Measurements from ENCODE around the gene PIGP. TPM values are rescaled to one million over a fixed set of nuclear protein-coding genes. Genes with fewer than 3 reads are reported as not detected.

PIGP gene
- total and polyA plus RNA-seq, 9 of the 15 experiments (the other 6 are each of a cell fraction or from before 2014, with no cell fraction given), result 18.3 to 122 (median 35.6) TPM

GRCh38 chr21:37017951-37018679 lies 54.8 kb downstream of the PIGP start (continued):
- no peak for TF ChIP-seq ILK (tag; IDR thresholded peaks at IDR 0.05; ENCODE audit: borderline replicate concordance, low read depth)
- no peak for TF ChIP-seq ADNP (tag; IDR thresholded peaks at IDR 0.05)
- TF ChIP-seq HNRNPUL1 (IDR thresholded peaks at IDR 0.05; ENCODE audit: low read length), result no peak
- no peak for TF ChIP-seq ZNF766 (CRISPR knock-in tag; conservative IDR thresholded peaks at IDR 0.05)
- TF ChIP-seq RBBP5 (IDR thresholded peaks at IDR 0.05; ENCODE audit: borderline replicate concordance, insufficient read depth, low read length, poor library complexity, severe bottlenecking), result no peak
- TF ChIP-seq USF1 (CRISPR knock-in tag; IDR thresholded peaks at IDR 0.05), result no peak
- TF ChIP-seq TAF9B (IDR thresholded peaks at IDR 0.05; ENCODE audit: partially characterized antibody), result no peak
- TF ChIP-seq BRD9 (IDR thresholded peaks at IDR 0.05; ENCODE audit: low read depth, partially characterized antibody), result no peak
- no peak for TF ChIP-seq BRF2 (IDR thresholded peaks at IDR 0.05; ENCODE audit: borderline replicate concordance, insufficient read depth, insufficient read length)
- TF ChIP-seq, protein P1, sequence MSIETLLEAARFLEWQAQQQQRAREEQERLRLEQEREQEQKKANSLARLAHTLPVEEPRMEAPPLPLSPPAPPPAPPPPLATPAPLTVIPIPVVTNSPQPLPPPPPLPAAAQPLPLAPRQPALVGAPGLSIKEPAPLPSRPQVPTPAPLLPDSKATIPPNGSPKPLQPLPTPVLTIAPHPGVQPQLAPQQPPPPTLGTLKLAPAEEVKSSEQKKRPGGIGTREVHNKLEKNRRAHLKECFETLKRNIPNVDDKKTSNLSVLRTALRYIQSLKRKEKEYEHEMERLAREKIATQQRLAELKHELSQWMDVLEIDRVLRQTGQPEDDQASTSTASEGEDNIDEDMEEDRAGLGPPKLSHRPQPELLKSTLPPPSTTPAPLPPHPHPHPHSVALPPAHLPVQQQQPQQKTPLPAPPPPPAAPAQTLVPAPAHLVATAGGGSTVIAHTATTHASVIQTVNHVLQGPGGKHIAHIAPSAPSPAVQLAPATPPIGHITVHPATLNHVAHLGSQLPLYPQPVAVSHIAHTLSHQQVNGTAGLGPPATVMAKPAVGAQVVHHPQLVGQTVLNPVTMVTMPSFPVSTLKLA (conservative IDR thresholded peaks at IDR 0.05), result no peak
- no peak for TF ChIP-seq ZBTB7A (IDR thresholded peaks at IDR 0.05; ENCODE audit: borderline replicate concordance, control insufficient read depth, low read depth, low read length)
- TF ChIP-seq U2AF2 (optimal IDR thresholded peaks at IDR 0.05; ENCODE audit: low read depth, low read length), result no peak
- no peak for TF ChIP-seq KAT8 (IDR thresholded peaks at IDR 0.05; ENCODE audit: low read depth)
- TF ChIP-seq SRSF1 (IDR thresholded peaks at IDR 0.05; ENCODE audit: low read depth, low read length), result no peak
- TF ChIP-seq ZBTB33 (CRISPR knock-in tag; IDR thresholded peaks at IDR 0.05), result no peak
- no peak for TF ChIP-seq OTX1 (CRISPR knock-in tag; IDR thresholded peaks at IDR 0.05)
- peak; percentile 94 for TF ChIP-seq DPF2 (IDR thresholded peaks at IDR 0.05)
- no peak for TF ChIP-seq THRAP3 (IDR thresholded peaks at IDR 0.05; ENCODE audit: borderline replicate concordance)
- TF ChIP-seq CHD2 (IDR thresholded peaks at IDR 0.05; ENCODE audit: low read depth, low read length), result no peak
- TF ChIP-seq SLC30A9 (CRISPR knock-in tag; IDR thresholded peaks at IDR 0.05), result no peak
- TF ChIP-seq ZBTB43 (CRISPR knock-in tag; IDR thresholded peaks at IDR 0.05), result no peak
- TF ChIP-seq ZNF217 (CRISPR knock-in tag; IDR thresholded peaks at IDR 0.05), result no peak

Data from K562 (cell line).